ENCODE data around the gene DNAJC13.

Gene DNAJC13

GRCh38 chr3:132568422-132568821 lies 151.1 kb downstream of the DNAJC13 start:
- Histone ChIP-seq H3K79me2 (ENCODE audit: insufficient read depth, low read length) (no peaks in the 10 kb centered on the region), H3K9me2 (ENCODE audit: low read depth, low read length) (no peaks in the 10 kb centered on the region), H3K9ac (ENCODE audit: low read length) (no peak overlapping the region), H3K36me3 (ENCODE audit: insufficient read depth, low read length) (peaks cover 8% of the 10 kb centered on the region), H3K4me3 (ENCODE audit: low read depth, low read length, poor library complexity, severe bottlenecking) (no peak overlapping the region), H3F3A (ENCODE audit: insufficient read depth, low read length) (no peaks in the 10 kb centered on the region), H3K27ac (ENCODE audit: low read depth, low read length, poor library complexity, severe bottlenecking) (no peak overlapping the region), H3K4me1 (ENCODE audit: insufficient read depth, low read length, severe bottlenecking) (no peaks in the 10 kb centered on the region), H3K4me2 (ENCODE audit: low read length) (no peak overlapping the region), H2AFZ (ENCODE audit: low read length) (no peak overlapping the region), H3K9me3 (ENCODE audit: low read length) (no peaks in the 10 kb centered on the region), H3K27me3 (ENCODE audit: insufficient read depth, low read length) (no peaks in the 10 kb centered on the region), H4K20me1 (ENCODE audit: insufficient read depth, low read length) (no peaks in the 10 kb centered on the region)
- TF ChIP-seq EZH2 (IDR thresholded peaks at IDR 0.05; ENCODE audit: borderline replicate concordance, low read length) (no peak), CTCF (IDR thresholded peaks at IDR 0.05; ENCODE audit: low read length) (no peak)

DNA sequence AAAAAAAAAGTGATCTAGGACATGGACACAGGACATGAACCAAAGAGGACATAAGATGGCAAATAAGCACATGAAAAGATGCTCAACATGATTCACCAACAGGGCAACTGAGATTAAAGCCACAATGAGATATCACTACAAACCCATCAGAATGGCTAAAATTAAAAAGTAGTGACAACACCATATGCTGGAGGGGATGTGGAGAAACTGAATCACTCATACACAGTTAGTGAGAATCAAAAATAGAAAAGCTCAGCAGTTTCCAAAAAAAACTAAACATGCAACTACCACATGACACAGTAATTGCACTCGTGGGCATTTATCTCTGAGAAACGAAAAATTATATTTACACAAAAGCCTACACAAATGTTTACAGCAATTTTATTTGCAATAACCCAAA lies 151.9 kb downstream of the DNAJC13 start:
- Histone ChIP-seq H4K20me1 (ENCODE audit: insufficient read depth, low read length) (no peaks in the 10 kb centered on the region), H3K4me2 (ENCODE audit: low read length) (no peak overlapping the region), H3K4me1 (ENCODE audit: insufficient read depth, low read length, severe bottlenecking) (no peaks in the 10 kb centered on the region), H2AFZ (ENCODE audit: low read length) (no peak overlapping the region), H3K27ac (ENCODE audit: low read depth, low read length, poor library complexity, severe bottlenecking) (no peak overlapping the region), H3K79me2 (ENCODE audit: insufficient read depth, low read length) (no peaks in the 10 kb centered on the region), H3F3A (ENCODE audit: insufficient read depth, low read length) (no peaks in the 10 kb centered on the region), H3K9me3 (ENCODE audit: low read length) (no peaks in the 10 kb centered on the region), H3K9ac (ENCODE audit: low read length) (no peak overlapping the region), H3K4me3 (ENCODE audit: low read depth, low read length, poor library complexity, severe bottlenecking) (no peak overlapping the region), H3K27me3 (ENCODE audit: insufficient read depth, low read length) (no peaks in the 10 kb centered on the region), H3K9me2 (ENCODE audit: low read depth, low read length) (no peaks in the 10 kb centered on the region), H3K36me3 (ENCODE audit: insufficient read depth, low read length) (peaks cover 8% of the 10 kb centered on the region)
- TF ChIP-seq EZH2 (IDR thresholded peaks at IDR 0.05; ENCODE audit: borderline replicate concordance, low read length), result no peak
- TF ChIP-seq CTCF (IDR thresholded peaks at IDR 0.05; ENCODE audit: low read length), result no peak

- H3F3A ChIP-seq (ENCODE audit: insufficient read depth, low read length), result no peaks in the 10 kb centered on the region
- peaks cover 8% of the 10 kb centered on the region for H3K36me3 ChIP-seq (ENCODE audit: insufficient read depth, low read length)
- H3K4me2 ChIP-seq (ENCODE audit: low read length), result no peak overlapping the region
- H3K9me2 ChIP-seq (ENCODE audit: low read depth, low read length), result no peaks in the 10 kb centered on the region
- no peaks in the 10 kb centered on the region for H3K27me3 ChIP-seq (ENCODE audit: insufficient read depth, low read length)
- H2AFZ ChIP-seq (ENCODE audit: low read length), result no peak overlapping the region
- no peaks in the 10 kb centered on the region for H4K20me1 ChIP-seq (ENCODE audit: insufficient read depth, low read length)
- H3K4me1 ChIP-seq (ENCODE audit: insufficient read depth, low read length, severe bottlenecking), result no peaks in the 10 kb centered on the region
- TF ChIP-seq EZH2 (IDR thresholded peaks at IDR 0.05; ENCODE audit: borderline replicate concordance, low read length) (no peak), CTCF (IDR thresholded peaks at IDR 0.05; ENCODE audit: low read length) (no peak)
- H3K9ac ChIP-seq (ENCODE audit: low read length), result no peak overlapping the region
- H3K79me2 ChIP-seq (ENCODE audit: insufficient read depth, low read length), result no peaks in the 10 kb centered on the region
- H3K4me3 ChIP-seq (ENCODE audit: low read depth, low read length, poor library complexity, severe bottlenecking), result no peak overlapping the region
- H3K27ac ChIP-seq (ENCODE audit: low read depth, low read length, poor library complexity, severe bottlenecking), result no peak overlapping the region
- H3K9me3 ChIP-seq (ENCODE audit: low read length), result no peaks in the 10 kb centered on the region
Observed at GRCh38 chr3:132569580-132569979, 152.3 kb downstream of the DNAJC13 start.
